ENCODE measurements around the gene CADPS.

Gene CADPS

DNA sequence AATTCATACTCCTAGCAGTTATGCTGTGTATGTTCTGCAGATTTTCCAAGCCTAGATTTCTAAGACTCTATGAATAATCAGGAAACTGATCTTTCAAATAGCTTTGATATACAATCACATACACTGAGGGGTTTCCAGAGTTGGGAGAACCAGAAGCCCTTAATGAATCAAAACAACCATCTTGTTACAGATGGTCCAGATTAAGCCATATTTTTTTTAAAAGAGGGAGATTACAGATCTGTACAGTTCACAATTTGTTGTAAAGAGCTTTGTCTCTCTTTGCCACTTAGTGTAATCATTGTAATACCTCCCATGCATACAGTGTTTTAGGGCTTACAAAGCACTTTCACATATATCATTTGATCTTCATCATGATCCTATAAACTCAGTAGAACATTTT, 47.7 kb downstream of the CADPS start:
- no peaks in the 10 kb centered on the region for H3K27me3 ChIP-seq (ENCODE audit: control insufficient read depth, insufficient read depth, low read length)
- peaks cover 2% of the 10 kb centered on the region for H3K4me1 ChIP-seq (ENCODE audit: control insufficient read depth, insufficient read depth, low read length)
- H3K36me3 ChIP-seq (ENCODE audit: control insufficient read depth, insufficient read depth, low read length), result no peaks in the 10 kb centered on the region
- H3K9ac ChIP-seq (ENCODE audit: low read depth, low read length), result no peak overlapping the region
- H3K4me3 ChIP-seq (ENCODE audit: low read depth, low read length), result no peak overlapping the region
- H3K9me3 ChIP-seq (ENCODE audit: control insufficient read depth, insufficient read depth, low read length), result no peaks in the 10 kb centered on the region

DNA sequence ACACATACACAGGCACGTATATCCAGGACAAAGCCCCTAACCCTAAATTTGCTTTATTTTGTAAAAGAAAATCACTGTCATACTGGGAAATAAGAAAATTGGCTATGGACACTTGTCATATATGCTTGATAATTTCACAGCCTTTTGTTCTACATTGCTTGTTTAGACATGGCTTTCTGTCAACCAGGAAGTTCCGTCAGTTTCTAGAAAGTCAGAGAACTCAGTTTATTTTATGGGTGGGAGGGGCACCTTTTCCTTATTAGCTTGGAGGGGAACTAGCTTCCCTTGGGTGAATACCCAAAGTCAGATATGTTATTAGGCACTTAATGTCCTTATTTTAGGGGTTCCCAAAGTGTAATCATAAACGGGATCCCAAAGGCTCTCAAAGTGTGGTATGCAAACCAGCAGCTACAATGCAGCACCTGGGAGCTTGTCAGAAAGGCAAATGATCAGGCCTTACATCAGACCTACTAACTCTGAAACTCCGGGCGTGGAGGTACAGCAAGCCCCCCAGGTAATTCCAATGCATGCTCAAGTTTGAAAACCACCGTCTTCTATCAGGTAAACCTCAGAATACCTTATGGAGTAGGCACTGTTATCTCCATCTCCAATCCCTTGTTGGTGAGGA, 50.1 kb downstream of the CADPS start:
- Histone ChIP-seq H3K4me3 (ENCODE audit: low read depth, low read length) (no peak overlapping the region), H3K4me1 (ENCODE audit: control insufficient read depth, insufficient read depth, low read length) (peaks cover 2% of the 10 kb centered on the region), H3K9ac (ENCODE audit: low read depth, low read length) (no peak overlapping the region), H3K9me3 (ENCODE audit: control insufficient read depth, insufficient read depth, low read length) (no peaks in the 10 kb centered on the region), H3K36me3 (ENCODE audit: control insufficient read depth, insufficient read depth, low read length) (no peaks in the 10 kb centered on the region), H3K27me3 (ENCODE audit: control insufficient read depth, insufficient read depth, low read length) (no peaks in the 10 kb centered on the region)

DNA sequence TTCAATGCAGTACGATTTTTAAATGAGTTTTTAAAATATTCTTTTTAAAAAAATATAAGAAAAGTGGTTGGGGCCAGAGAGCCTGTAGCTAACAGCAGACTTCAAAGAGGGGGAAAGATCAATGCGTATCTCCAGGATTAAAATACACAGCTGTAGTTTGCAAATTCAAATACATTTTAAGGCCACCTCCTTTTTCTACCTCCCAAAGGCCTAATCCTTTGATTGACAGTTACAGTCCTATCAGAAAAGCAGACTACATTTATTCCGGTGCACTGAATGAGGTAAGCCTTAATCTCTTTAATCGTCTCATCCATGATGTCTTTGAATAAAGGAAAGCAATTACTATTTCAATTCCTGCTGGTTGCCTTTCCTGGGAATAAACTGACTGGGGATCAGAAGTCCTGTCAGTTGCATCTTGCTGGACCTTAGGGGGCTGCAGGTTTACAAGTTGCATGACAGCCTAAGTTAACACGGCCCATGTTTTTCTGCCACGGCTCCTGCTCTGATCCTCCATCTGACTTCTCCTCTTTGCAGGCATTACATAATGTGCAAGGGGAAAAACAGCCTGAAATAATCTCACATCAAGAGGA, 51.7 kb downstream of the CADPS start:
- H3K36me3 ChIP-seq (ENCODE audit: control insufficient read depth, insufficient read depth, low read length), result no peaks in the 10 kb centered on the region
- H3K9ac ChIP-seq (ENCODE audit: low read depth, low read length), result no peak overlapping the region
- H3K4me1 ChIP-seq (ENCODE audit: control insufficient read depth, insufficient read depth, low read length), result peaks cover 2% of the 10 kb centered on the region
- no peaks in the 10 kb centered on the region for H3K9me3 ChIP-seq (ENCODE audit: control insufficient read depth, insufficient read depth, low read length)
- H3K4me3 ChIP-seq (ENCODE audit: low read depth, low read length), result no peak overlapping the region
- H3K27me3 ChIP-seq (ENCODE audit: control insufficient read depth, insufficient read depth, low read length), result no peaks in the 10 kb centered on the region

DNA sequence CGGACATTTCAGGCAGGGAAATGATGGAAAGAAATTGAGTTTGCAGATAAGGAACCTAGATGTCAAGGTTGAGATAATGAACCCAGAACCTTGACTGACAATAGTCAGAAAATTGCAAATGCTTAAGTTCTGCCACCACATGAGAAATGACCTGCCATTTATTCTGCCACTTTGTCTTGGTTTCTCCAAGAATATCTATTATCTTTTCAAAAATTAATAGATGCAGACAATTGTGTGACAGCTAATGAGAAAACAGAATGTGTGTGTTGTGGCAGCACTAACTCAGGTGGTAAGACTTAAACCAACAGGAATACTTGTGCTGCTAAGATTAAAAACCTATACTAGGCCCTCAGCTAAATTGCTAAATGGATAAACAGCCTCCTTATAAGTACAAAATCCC, 52.3 kb downstream of the CADPS start:
- Histone ChIP-seq H3K4me1 (ENCODE audit: control insufficient read depth, insufficient read depth, low read length) (peaks cover 2% of the 10 kb centered on the region), H3K36me3 (ENCODE audit: control insufficient read depth, insufficient read depth, low read length) (no peaks in the 10 kb centered on the region), H3K9me3 (ENCODE audit: control insufficient read depth, insufficient read depth, low read length) (no peaks in the 10 kb centered on the region), H3K9ac (ENCODE audit: low read depth, low read length) (no peak overlapping the region), H3K27me3 (ENCODE audit: control insufficient read depth, insufficient read depth, low read length) (no peaks in the 10 kb centered on the region), H3K4me3 (ENCODE audit: low read depth, low read length) (no peak overlapping the region)

DNA sequence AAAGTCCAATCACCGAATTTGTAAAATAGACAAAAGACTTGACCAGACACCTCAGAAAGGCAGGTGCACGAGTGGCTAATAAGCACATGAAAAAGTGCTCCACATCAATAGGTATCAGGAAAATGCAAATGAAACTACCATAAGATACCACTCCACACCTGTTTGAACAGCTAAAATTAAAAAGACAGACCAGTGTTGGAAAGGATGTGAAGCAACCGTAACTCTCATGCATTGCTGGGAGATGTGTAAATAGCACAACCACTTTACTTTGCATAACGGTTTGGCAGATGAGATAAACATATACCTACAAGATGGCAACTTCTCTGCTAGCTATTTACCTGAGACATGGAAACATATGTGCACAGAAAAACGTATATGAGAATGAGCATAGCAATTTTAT, 56.9 kb downstream of the CADPS start:
- no peaks in the 10 kb centered on the region for H3K27me3 ChIP-seq (ENCODE audit: control insufficient read depth, insufficient read depth, low read length)
- H3K9ac ChIP-seq (ENCODE audit: low read depth, low read length), result no peak overlapping the region
- H3K4me3 ChIP-seq (ENCODE audit: low read depth, low read length), result no peak overlapping the region
- peaks cover 4% of the 10 kb centered on the region for H3K4me1 ChIP-seq (ENCODE audit: control insufficient read depth, insufficient read depth, low read length)
- H3K36me3 ChIP-seq (ENCODE audit: control insufficient read depth, insufficient read depth, low read length), result no peaks in the 10 kb centered on the region
- no peaks in the 10 kb centered on the region for H3K9me3 ChIP-seq (ENCODE audit: control insufficient read depth, insufficient read depth, low read length)

DNA sequence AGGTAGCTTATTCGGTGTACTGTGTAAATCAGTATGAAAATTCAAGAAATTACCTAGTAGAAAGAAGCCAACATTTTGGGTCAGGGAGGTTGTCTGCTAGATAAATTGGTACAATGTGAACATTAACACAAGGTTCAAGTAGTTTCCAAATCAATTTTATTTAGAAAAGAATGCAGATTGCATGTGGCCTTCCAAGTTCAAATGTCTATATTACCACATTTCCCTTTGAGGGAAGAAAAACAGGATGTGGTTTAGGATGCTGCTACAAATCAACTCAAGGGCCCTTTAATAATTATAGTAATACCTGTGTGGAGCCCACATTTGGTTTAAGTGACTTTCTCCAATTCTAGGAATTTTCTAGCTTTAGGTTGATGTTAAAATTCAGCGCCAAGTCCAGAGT, 57.5 kb downstream of the CADPS start:
- Histone ChIP-seq H3K4me1 (ENCODE audit: control insufficient read depth, insufficient read depth, low read length) (peaks cover 4% of the 10 kb centered on the region), H3K4me3 (ENCODE audit: low read depth, low read length) (no peak overlapping the region), H3K36me3 (ENCODE audit: control insufficient read depth, insufficient read depth, low read length) (no peaks in the 10 kb centered on the region)

DNA sequence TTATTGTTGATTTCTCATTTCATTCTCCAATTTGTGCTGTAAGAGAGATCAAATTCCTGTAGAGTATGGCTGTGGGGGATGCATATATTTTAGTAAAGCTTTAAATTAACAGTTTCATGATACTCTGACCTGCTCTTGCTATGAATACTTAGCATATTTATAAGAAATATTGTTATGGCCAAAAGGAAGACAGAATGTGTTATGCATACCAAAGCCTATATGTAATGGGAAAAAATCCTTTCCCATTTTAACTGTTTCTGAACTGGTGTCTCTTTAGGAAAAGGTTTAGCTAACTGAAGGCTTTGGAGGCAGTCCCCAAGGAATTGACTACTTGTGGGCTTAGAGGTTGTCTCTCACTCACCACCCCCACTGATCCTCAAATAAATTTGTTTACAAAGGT, 59.2 kb downstream of the CADPS start:
- H3K4me1 ChIP-seq (ENCODE audit: control insufficient read depth, insufficient read depth, low read length), result peaks cover 7% of the 10 kb centered on the region
- H3K36me3 ChIP-seq (ENCODE audit: control insufficient read depth, insufficient read depth, low read length), result no peaks in the 10 kb centered on the region
- no peak overlapping the region for H3K9ac ChIP-seq (ENCODE audit: low read depth, low read length)
- no peaks in the 10 kb centered on the region for H3K9me3 ChIP-seq (ENCODE audit: control insufficient read depth, insufficient read depth, low read length)
- H3K4me3 ChIP-seq (ENCODE audit: low read depth, low read length), result no peak overlapping the region
- H3K27me3 ChIP-seq (ENCODE audit: control insufficient read depth, insufficient read depth, low read length), result no peaks in the 10 kb centered on the region

More for the DNA sequence above, 57.5 kb downstream of the CADPS start:
- no peak overlapping the region for H3K9ac ChIP-seq (ENCODE audit: low read depth, low read length)
- H3K27me3 ChIP-seq (ENCODE audit: control insufficient read depth, insufficient read depth, low read length), result no peaks in the 10 kb centered on the region
- H3K9me3 ChIP-seq (ENCODE audit: control insufficient read depth, insufficient read depth, low read length), result no peaks in the 10 kb centered on the region

DNA sequence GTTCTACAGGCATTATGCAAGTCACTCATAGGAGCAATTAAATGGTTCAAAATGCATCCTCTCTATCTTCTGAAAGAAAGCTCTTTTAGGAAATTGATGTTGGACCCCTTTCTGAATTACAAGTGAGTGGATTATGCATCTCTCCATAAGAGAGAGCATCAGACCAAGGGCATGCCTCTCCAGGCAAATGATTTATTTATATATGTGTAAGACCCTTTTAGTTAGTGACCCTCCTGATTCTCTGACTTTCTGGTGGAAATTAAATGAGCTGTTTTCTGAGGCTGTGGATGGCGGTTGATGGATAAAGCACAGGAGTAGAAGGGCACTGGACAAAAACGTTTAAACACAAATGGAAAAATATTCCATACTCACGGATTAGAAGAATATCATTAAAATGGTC, 62.6 kb downstream of the CADPS start:
- Histone ChIP-seq H3K4me1 (ENCODE audit: control insufficient read depth, insufficient read depth, low read length) (peaks cover 7% of the 10 kb centered on the region), H3K27me3 (ENCODE audit: control insufficient read depth, insufficient read depth, low read length) (no peaks in the 10 kb centered on the region), H3K4me3 (ENCODE audit: low read depth, low read length) (no peak overlapping the region), H3K36me3 (ENCODE audit: control insufficient read depth, insufficient read depth, low read length) (no peaks in the 10 kb centered on the region), H3K9ac (ENCODE audit: low read depth, low read length) (no peak overlapping the region), H3K9me3 (ENCODE audit: control insufficient read depth, insufficient read depth, low read length) (no peaks in the 10 kb centered on the region)

DNA sequence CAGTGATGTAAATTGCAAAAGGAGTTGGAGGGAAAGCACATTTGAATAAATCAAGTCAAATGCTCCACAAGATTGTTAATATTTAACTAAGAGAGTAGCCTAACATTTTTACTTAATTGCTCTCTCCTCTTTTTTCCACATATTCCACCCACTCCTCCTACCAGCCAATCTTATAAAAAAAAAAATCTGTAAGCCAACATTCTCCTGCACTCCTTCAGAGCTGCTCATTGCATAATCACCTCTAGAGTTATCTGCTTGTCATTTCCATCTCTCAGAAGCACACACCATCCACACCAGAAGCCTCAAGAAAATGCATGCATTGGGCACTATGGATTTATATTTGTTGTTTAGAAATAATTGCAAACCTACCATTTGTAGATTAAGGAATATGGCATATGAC, 64.1 kb downstream of the CADPS start:
- no peak overlapping the region for H3K4me3 ChIP-seq (ENCODE audit: low read depth, low read length)
- no peaks in the 10 kb centered on the region for H3K9me3 ChIP-seq (ENCODE audit: control insufficient read depth, insufficient read depth, low read length)
- no peaks in the 10 kb centered on the region for H3K36me3 ChIP-seq (ENCODE audit: control insufficient read depth, insufficient read depth, low read length)
- H3K4me1 ChIP-seq (ENCODE audit: control insufficient read depth, insufficient read depth, low read length), result peaks cover 4% of the 10 kb centered on the region
- H3K9ac ChIP-seq (ENCODE audit: low read depth, low read length), result no peak overlapping the region
- no peaks in the 10 kb centered on the region for H3K27me3 ChIP-seq (ENCODE audit: control insufficient read depth, insufficient read depth, low read length)

DNA sequence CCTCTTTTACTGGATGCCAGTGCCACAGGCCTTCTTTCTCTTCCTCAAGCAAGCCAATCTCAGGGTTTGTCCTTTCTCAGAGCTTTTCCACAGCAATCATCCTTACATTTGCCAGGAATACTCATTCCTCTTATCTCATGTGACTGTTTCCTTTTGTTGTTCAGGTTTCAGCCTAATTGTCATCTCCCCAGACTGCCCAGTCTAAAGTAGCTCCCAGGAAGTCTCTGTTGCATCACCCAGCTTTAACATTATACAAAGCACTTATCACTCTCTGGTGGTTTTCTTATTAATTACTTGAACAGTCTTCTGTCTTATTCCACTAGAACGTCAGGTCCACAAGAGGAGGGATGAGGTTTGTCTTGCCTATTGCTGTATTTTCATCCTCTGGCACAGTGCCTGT, 65.8 kb downstream of the CADPS start:
- no peak overlapping the region for H3K4me3 ChIP-seq (ENCODE audit: low read depth, low read length)
- no peaks in the 10 kb centered on the region for H3K36me3 ChIP-seq (ENCODE audit: control insufficient read depth, insufficient read depth, low read length)
- peaks cover 8% of the 10 kb centered on the region for H3K4me1 ChIP-seq (ENCODE audit: control insufficient read depth, insufficient read depth, low read length)
- no peaks in the 10 kb centered on the region for H3K27me3 ChIP-seq (ENCODE audit: control insufficient read depth, insufficient read depth, low read length)
- no peak overlapping the region for H3K9ac ChIP-seq (ENCODE audit: low read depth, low read length)
- H3K9me3 ChIP-seq (ENCODE audit: control insufficient read depth, insufficient read depth, low read length), result no peaks in the 10 kb centered on the region

DNA sequence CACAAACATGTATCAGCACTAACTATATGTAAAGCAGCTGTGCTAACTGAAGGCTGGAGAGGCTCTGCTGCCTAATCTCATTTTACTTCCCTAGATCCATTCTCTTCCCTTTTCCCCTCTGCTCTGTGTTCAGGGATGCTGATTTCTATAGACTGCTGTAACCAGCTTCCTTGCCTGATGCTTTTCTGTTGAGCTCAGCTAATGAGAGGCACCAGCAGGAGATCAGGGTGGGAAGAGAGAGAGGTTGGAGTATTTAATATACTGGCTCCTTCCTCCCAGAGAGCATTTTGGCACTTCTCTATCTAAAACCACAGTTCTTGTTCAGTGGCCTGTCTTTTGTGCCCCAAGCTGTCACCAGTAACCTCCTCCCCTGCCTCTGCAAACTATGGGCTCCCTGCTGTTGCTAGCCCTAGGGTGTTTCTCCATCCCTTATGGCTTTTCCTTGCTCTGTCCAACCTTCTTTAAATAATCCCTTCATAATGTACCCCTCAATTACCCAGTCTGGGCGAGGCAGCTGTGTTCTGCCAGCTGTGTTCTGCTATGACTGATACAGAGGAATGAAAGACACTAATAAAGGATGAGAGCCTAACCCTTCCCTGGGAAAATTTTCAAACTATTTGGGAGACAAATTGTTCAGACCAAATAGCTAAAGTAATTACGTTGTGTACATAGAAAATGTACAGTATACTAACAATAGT, 69.5 kb downstream of the CADPS start:
- Histone ChIP-seq H3K9ac (ENCODE audit: low read depth, low read length) (no peak overlapping the region), H3K9me3 (ENCODE audit: control insufficient read depth, insufficient read depth, low read length) (no peaks in the 10 kb centered on the region), H3K36me3 (ENCODE audit: control insufficient read depth, insufficient read depth, low read length) (no peaks in the 10 kb centered on the region)

DNA sequence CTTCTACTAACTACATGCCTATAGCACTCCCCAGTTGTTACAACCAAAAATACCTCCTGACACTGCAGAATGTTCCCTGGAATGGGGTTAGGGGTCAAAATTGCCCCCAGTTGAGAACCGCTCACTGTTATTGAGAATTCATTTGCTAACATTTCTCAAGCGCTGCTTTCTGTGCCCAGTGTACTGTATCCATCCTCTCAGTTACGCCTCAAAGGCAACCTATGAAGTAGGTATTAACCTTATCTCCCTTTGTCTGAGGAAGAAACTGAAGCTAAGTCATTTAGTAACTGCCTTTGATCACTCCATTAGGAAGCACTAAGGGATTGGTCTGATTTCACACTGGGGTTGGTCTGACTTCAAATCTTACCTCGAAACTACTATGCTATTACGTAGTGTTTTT, 70.1 kb downstream of the CADPS start:
- Histone ChIP-seq H3K4me3 (ENCODE audit: low read depth, low read length) (no peak overlapping the region), H3K36me3 (ENCODE audit: control insufficient read depth, insufficient read depth, low read length) (no peaks in the 10 kb centered on the region), H3K27me3 (ENCODE audit: control insufficient read depth, insufficient read depth, low read length) (no peaks in the 10 kb centered on the region), H3K4me1 (ENCODE audit: control insufficient read depth, insufficient read depth, low read length) (peaks cover 5% of the 10 kb centered on the region), H3K9ac (ENCODE audit: low read depth, low read length) (no peak overlapping the region), H3K9me3 (ENCODE audit: control insufficient read depth, insufficient read depth, low read length) (no peaks in the 10 kb centered on the region)

More for the DNA sequence above, 69.5 kb downstream of the CADPS start:
- Histone ChIP-seq H3K4me1 (ENCODE audit: control insufficient read depth, insufficient read depth, low read length) (peaks cover 5% of the 10 kb centered on the region), H3K4me3 (ENCODE audit: low read depth, low read length) (no peak overlapping the region), H3K27me3 (ENCODE audit: control insufficient read depth, insufficient read depth, low read length) (no peaks in the 10 kb centered on the region)

Measured in iPS-15b (cell line).